SU-DHL-6 (cell line): Measurements from ENCODE around the gene TULP4.

Experiments used
- H2AFZ ChIP-seq: fragments of 200-600 bp; sonication (generic); 2 replicates; pipeline ENCODE4 v1.6.1; 2014; ENCODE audit warnings: low read depth, mild to moderate bottlenecking, moderate library complexity, mixed read lengths, antibody characterized with exemption, low read length; ENCODE audit not compliant: severe bottlenecking
- H3F3A ChIP-seq: fragments of 200-600 bp; shearing (Covaris generic); 2 replicates; pipeline ENCODE4 v1.6.0; 2016; ENCODE audit warnings: antibody characterized with exemption, mild to moderate bottlenecking; ENCODE audit not compliant: insufficient read depth
- H3K27ac ChIP-seq: fragments of 200-600 bp; sonication (generic); 2 replicates; pipeline ENCODE4 v1.5.1; 2016; ENCODE audit warnings: low read depth, mild to moderate bottlenecking, low read length, moderate library complexity, mixed read lengths
- H3K27me3 ChIP-seq: fragments of 200-600 bp; sonication (generic), shearing (Covaris generic); 2 replicates; pipeline ENCODE4 v1.6.0; 2014; ENCODE audit warnings: mild to moderate bottlenecking, low read length
- H3K36me3 ChIP-seq: fragments of 200-600 bp; sonication (generic); 2 replicates; pipeline ENCODE4 v1.6.1; 2014; ENCODE audit warnings: mild to moderate bottlenecking, low read length, mixed read lengths
- H3K4me2 ChIP-seq: fragments of 300-600, 200-600 bp; shearing (Covaris generic), sonication (generic); 2 replicates; pipeline ENCODE4 v1.6.0; 2014; ENCODE audit warnings: low read length, low read depth, mild to moderate bottlenecking; ENCODE audit not compliant: poor library complexity, severe bottlenecking
- H3K4me3 ChIP-seq: fragments of 200-600 bp; sonication (generic); 2 replicates; pipeline ENCODE4 v1.5.1; 2014; ENCODE audit warnings: antibody characterized with exemption, low read length, mild to moderate bottlenecking, mixed read lengths; ENCODE audit not compliant: insufficient read depth, poor library complexity, severe bottlenecking
- H3K79me2 ChIP-seq: fragments of 200-600 bp; sonication (generic); 2 replicates; pipeline ENCODE4 v1.6.1; 2014; ENCODE audit warnings: mild to moderate bottlenecking, low read length, moderate library complexity; ENCODE audit not compliant: insufficient read depth
- H3K9ac ChIP-seq: fragments of 200-600 bp; sonication (generic); 2 replicates; pipeline ENCODE4 v1.7.0; 2014; ENCODE audit warnings: mild to moderate bottlenecking, low read length
- H3K9me2 ChIP-seq: fragments of 200-600 bp; sonication (generic); replicated peaks from 2 replicates; pipeline ENCODE4 v1.6.1; 2014; ENCODE audit warnings: low read length; ENCODE audit not compliant: insufficient read depth
- H3K9me3 ChIP-seq: fragments of 200-600 bp; sonication (generic); 2 replicates; pipeline ENCODE4 v1.6.1; 2014; ENCODE audit warnings: low read length, mixed read lengths; ENCODE audit not compliant: insufficient read depth
- H4K20me1 ChIP-seq: fragments of 200-600 bp; sonication (generic); 2 replicates; pipeline ENCODE4 v1.6.1; 2014; ENCODE audit warnings: low read depth, mild to moderate bottlenecking, antibody characterized with exemption, low read length, moderate library complexity, mixed read lengths
- CTCF ChIP-seq: fragments of 200-600 bp; sonication (generic); IDR thresholded peaks from one replicate; pipeline ENCODE4 v1.5.1; 2017; ENCODE audit warnings: antibody characterized with exemption, mild to moderate bottlenecking, low read length, moderate library complexity; ENCODE audit not compliant: insufficient read depth, poor library complexity, severe bottlenecking
- EZH2phosphoT487 ChIP-seq: fragments of 200-600 bp; sonication (generic), shearing (Covaris generic); conservative IDR thresholded peaks from 2 replicates; pipeline ENCODE4 v1.6.1; 2018; ENCODE audit warnings: mild to moderate bottlenecking, antibody characterized with exemption, low read length, moderate library complexity, mixed read lengths

The TULP4 gene

GRCh38 chr6:158287047-158287446 is 25.2 kb upstream of the TULP4 start:
- TF ChIP-seq CTCF (no peak), EZH2phosphoT487 (no peak)
- H3K27ac ChIP-seq: peak overlapping the region; percentile 16; the same call in 1 of the 2 replicates
- no peaks in the 10 kb centered on the region for H3K9me3 ChIP-seq
- H3F3A ChIP-seq: peaks cover 37% of the 10 kb centered on the region
- no peak overlapping the region for H2AFZ ChIP-seq
- no peaks in the 10 kb centered on the region for H3K27me3 ChIP-seq
- H3K4me3 ChIP-seq: no peak overlapping the region
- H3K9ac ChIP-seq: no peak overlapping the region
- H3K36me3 ChIP-seq: no peaks in the 10 kb centered on the region; the same call in 1 of the 2 replicates
- no peaks in the 10 kb centered on the region for H4K20me1 ChIP-seq
- no peak overlapping the region for H3K4me2 ChIP-seq
- no peaks in the 10 kb centered on the region for H3K9me2 ChIP-seq
- H3K79me2 ChIP-seq: peaks cover 36% of the 10 kb centered on the region

GRCh38 chr6:158290040-158290439 is 22.2 kb upstream of the TULP4 start:
- H3K79me2 ChIP-seq: peaks cover 61% of the 10 kb centered on the region
- H3K9me2 ChIP-seq: no peaks in the 10 kb centered on the region
- no peaks in the 10 kb centered on the region for H4K20me1 ChIP-seq
- H2AFZ ChIP-seq: no peak overlapping the region
- no peaks in the 10 kb centered on the region for H3K9me3 ChIP-seq
- peaks cover 1% of the 10 kb centered on the region; the same call in 1 of the 2 replicates for H3K36me3 ChIP-seq
- TF ChIP-seq EZH2phosphoT487: no peak
- H3K4me3 ChIP-seq: peak overlapping the region; percentile 48
- peak overlapping the region; percentile 97 for H3K27ac ChIP-seq
- H3K4me2 ChIP-seq: peak overlapping the region; percentile 95
- peaks cover 37% of the 10 kb centered on the region for H3F3A ChIP-seq
- no peaks in the 10 kb centered on the region for H3K27me3 ChIP-seq
- peak overlapping the region; percentile 56 for H3K9ac ChIP-seq

GRCh38 chr6:158290659-158291058 is 21.6 kb upstream of the TULP4 start:
- H2AFZ ChIP-seq: no peak overlapping the region
- H3F3A ChIP-seq: peaks cover 37% of the 10 kb centered on the region
- peaks cover 66% of the 10 kb centered on the region for H3K79me2 ChIP-seq
- no peaks in the 10 kb centered on the region for H4K20me1 ChIP-seq
- TF ChIP-seq CTCF: no peak
- TF ChIP-seq EZH2phosphoT487: no peak
- peaks cover 5% of the 10 kb centered on the region; the same call in 1 of the 2 replicates for H3K36me3 ChIP-seq
- H3K9ac ChIP-seq: peak overlapping the region; percentile 56
- peak overlapping the region; percentile 48 for H3K4me3 ChIP-seq
- no peaks in the 10 kb centered on the region for H3K9me3 ChIP-seq
- peak overlapping the region; percentile 95 for H3K4me2 ChIP-seq
- no peaks in the 10 kb centered on the region for H3K9me2 ChIP-seq
- H3K27me3 ChIP-seq: no peaks in the 10 kb centered on the region
- peak overlapping the region; percentile 97 for H3K27ac ChIP-seq

DNA sequence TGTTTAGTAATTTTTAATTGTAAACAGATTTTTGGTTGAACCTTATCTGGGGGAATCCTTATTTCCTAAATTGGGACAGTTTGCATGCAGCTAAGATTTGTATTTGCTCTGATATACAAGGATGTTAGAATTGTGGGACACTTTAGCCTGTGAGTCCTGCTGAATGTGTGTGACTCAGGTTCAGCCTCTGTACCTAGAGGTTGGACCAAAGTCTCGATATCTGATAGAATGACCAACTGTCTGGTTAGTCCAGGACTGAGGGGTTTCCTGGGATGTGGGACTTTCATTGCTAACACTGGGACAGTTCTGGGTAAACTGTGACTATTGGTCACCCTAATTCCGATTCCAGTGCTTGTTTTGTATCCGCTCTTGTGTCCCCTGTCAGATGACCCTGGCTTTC is 20.2 kb upstream of the TULP4 start:
- Histone ChIP-seq H3K79me2 (peaks cover 68% of the 10 kb centered on the region), H3K9me2 (no peaks in the 10 kb centered on the region), H3K4me2 (peak overlapping the region; percentile 95), H3K9ac (peak overlapping the region; percentile 56), H3K27ac (peak overlapping the region; percentile 97), H3K27me3 (no peaks in the 10 kb centered on the region), H3F3A (peaks cover 26% of the 10 kb centered on the region), H3K4me3 (no peak overlapping the region), H3K36me3 (peaks cover 13% of the 10 kb centered on the region; the same call in 1 of the 2 replicates), H2AFZ (no peak overlapping the region), H4K20me1 (no peaks in the 10 kb centered on the region), H3K9me3 (no peaks in the 10 kb centered on the region; the same call in 1 of the 2 replicates)
- no peak for TF ChIP-seq CTCF
- TF ChIP-seq EZH2phosphoT487: no peak
